Lower lobe of right lung (tissue), 2 donors: ENCODE results near the gene SPIN3. TPM values are rescaled to one million over a fixed set of nuclear protein-coding genes. Genes with fewer than 3 reads are reported as not detected.
A peak's percentile ranks its signal among the peaks of the same experiment; 100 is the strongest.

Source experiments
- ATAC-seq, 2 donors: fragments of 200-7000 bp; cut with Tn5 transposase; one replicate each; pipeline ENCODE4 v1.9.1; 2020 to 2022; ENCODE audit warnings: mild to moderate bottlenecking in 2 of 2, moderate library complexity in 2 of 2
- DNase-seq: peaks from one replicate; pipeline ENCODE4 v3.0.0-alpha.2; 2020
- H3K27ac ChIP-seq: fragments of 200-600 bp; one replicate; pipeline ENCODE4 v1.8.0; 2022
- H3K27me3 ChIP-seq: fragments of 200-600 bp; one replicate; pipeline ENCODE4 v1.8.0; 2022; ENCODE audit warnings: low read depth
- H3K36me3 ChIP-seq: fragments of 200-600 bp; one replicate; pipeline ENCODE4 v1.8.0; 2022; ENCODE audit warnings: mild to moderate bottlenecking
- H3K4me1 ChIP-seq: fragments of 200-600 bp; one replicate; pipeline ENCODE4 v1.8.0; 2022
- H3K4me3 ChIP-seq: fragments of 200-600 bp; one replicate; pipeline ENCODE4 v1.8.0; 2022; ENCODE audit warnings: mild to moderate bottlenecking
- H3K9me3 ChIP-seq: fragments of 200-600 bp; one replicate; pipeline ENCODE4 v1.8.0; 2022
- CTCF ChIP-seq: fragments of 200-600 bp; IDR thresholded peaks from one replicate; pipeline ENCODE4 v1.8.0; 2022; ENCODE audit warnings: antibody characterized with exemption, mild to moderate bottlenecking
- intact Hi-C: fragments of 100-400 bp; cut with DNase I; formaldehyde crosslinking; loops from one replicate; pipeline ENCODE4 v1.11.0; 2022
- total RNA-seq: library from RNA; stranded (reverse); fragmentation: NEBNext Ultra II Directional; extraction: Animal tissue kit (Norgen Biotek cat#: 25700); gene quantifications from one replicate; pipeline ENCODE4 v1.2.1, GENCODE V29; 2021
- donor health status: DM: no; HTN: yes; CAD: no; lungs with severe emphysema.

The SPIN3 gene
- total RNA-seq, 1 donor from 2014 or later = 12.2 TPM

- DNase-seq (no peak), ATAC-seq (no peak)
- intact Hi-C loops = no loop called here
- H3K4me1 ChIP-seq = no peaks in the 10 kb centered on the region
- no peak overlapping the region for H3K27ac ChIP-seq
- no peaks in the 10 kb centered on the region for H3K9me3 ChIP-seq
- H3K36me3 ChIP-seq = peaks cover 19% of the 10 kb centered on the region
- H3K27me3 ChIP-seq = no peaks in the 10 kb centered on the region
- no peak for TF ChIP-seq CTCF
- H3K4me3 ChIP-seq = no peak overlapping the region
Measured at GRCh38 chrX:56986138-56986537, 9.2 kb downstream of the SPIN3 start.

DNA sequence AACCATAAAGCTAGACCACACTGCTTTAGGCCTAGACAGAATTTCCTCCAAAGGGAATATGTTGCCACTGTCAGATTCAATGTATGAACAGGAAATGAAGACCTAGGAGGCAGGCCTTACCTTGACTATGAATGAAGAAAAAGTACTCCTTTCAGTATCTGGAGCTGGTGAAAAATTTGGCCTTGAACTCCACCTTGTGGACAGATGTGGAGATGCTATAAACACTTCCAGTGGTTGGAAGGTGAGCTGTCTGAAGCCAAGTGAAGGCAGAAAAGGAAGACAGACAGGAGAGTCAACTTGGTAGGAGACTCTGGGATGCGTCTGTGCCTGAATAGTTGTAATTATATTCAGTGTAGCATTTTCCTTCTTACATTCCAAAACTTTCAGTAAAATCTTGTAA lies 17.2 kb downstream of the SPIN3 start:
- intact Hi-C loops = no loop called here
- ATAC-seq = peak in 1 of 2 donors; percentile 73
- H3K9me3 ChIP-seq = no peaks in the 10 kb centered on the region
- TF ChIP-seq CTCF = peak; percentile 56
- H3K27me3 ChIP-seq = no peaks in the 10 kb centered on the region
- no peaks in the 10 kb centered on the region for H3K4me1 ChIP-seq
- H3K4me3 ChIP-seq = no peak overlapping the region
- H3K36me3 ChIP-seq = peaks cover 24% of the 10 kb centered on the region
- DNase-seq = no peak
- H3K27ac ChIP-seq = no peak overlapping the region

- intact Hi-C loops = no loop called here
- H3K27ac ChIP-seq = no peak overlapping the region
Measured at GRCh38 chrX:56975611-56976010, 19.7 kb downstream of the SPIN3 start.

DNA sequence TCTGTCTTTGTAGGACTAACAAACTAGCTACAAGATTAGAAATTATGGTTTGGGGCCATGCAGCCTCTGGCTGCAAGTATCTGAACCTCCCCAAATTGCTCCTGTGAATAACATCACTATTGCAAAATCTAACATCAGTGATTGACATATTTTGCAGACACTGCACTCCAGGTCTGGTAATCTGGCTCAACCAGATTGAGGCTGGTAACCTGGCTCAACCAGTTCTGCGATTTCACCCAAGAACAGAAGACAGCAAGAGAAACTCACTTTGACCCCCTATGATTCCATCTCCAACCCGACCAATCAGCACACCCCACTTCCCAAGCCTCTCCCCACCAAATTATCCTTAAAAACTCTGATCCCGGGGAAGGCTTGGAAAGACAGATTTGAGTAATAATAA lies 20.9 kb downstream of the SPIN3 start:
- Histone ChIP-seq H3K9me3 (no peaks in the 10 kb centered on the region), H3K4me1 (no peaks in the 10 kb centered on the region), H3K4me3 (no peak overlapping the region), H3K27me3 (no peaks in the 10 kb centered on the region), H3K36me3 (peaks cover 16% of the 10 kb centered on the region), H3K27ac (no peak overlapping the region)
- DNase-seq (no peak), ATAC-seq (no peak)
- no peak for TF ChIP-seq CTCF
- intact Hi-C loops = no loop called here

More at GRCh38 chrX:56975611-56976010, 19.7 kb downstream of the SPIN3 start:
- H3K36me3 ChIP-seq = peaks cover 16% of the 10 kb centered on the region
- TF ChIP-seq CTCF = no peak
- no peaks in the 10 kb centered on the region for H3K9me3 ChIP-seq
- ATAC-seq (no peak), DNase-seq (no peak)
- no peak overlapping the region for H3K4me3 ChIP-seq
- H3K4me1 ChIP-seq = no peaks in the 10 kb centered on the region
- no peaks in the 10 kb centered on the region for H3K27me3 ChIP-seq

DNA sequence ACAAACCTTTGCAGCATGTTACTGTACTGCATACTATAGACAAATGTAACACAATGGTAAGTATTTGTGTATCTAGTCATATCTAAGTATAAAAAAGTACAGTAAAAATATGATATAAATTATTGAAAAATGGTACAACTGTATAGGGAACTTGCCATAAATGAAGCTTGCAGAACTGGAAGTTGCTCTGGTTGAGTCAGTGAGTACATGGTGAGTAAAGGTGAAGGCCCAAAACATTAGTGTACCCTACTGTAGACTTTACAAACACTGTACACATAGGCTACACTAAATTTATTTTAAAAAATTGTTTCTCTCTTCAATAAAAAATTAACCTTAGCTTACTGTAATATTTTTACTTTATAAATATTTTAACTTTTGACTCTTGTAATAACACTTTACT lies 25.8 kb downstream of the SPIN3 start:
- Histone ChIP-seq H3K9me3 (no peaks in the 10 kb centered on the region), H3K4me1 (no peaks in the 10 kb centered on the region), H3K27ac (no peak overlapping the region), H3K36me3 (peaks cover 3% of the 10 kb centered on the region), H3K27me3 (no peaks in the 10 kb centered on the region), H3K4me3 (no peak overlapping the region)
- intact Hi-C loops = no loop called here
- DNase-seq = no peak
- ATAC-seq = no peak
- no peak for TF ChIP-seq CTCF

DNA sequence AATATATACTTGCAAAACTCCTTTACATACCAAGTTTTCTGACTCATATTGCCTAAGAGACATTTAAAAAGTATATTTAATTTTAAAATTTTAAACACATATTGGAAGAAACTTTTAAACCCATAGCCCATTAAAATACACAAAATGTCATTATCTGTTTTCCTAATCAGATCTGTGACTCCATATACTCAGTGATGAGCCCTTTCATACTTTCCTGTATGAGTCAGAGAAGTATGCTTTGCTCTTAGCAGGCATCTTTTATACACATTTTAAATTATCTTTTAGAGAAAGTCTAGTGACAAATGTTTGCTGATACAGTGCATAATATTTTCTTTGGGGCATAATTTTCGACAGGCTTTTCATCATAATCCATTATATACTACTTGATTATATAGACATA lies 26.4 kb downstream of the SPIN3 start:
- H3K36me3 ChIP-seq = peaks cover 3% of the 10 kb centered on the region
- no peak overlapping the region for H3K27ac ChIP-seq
- DNase-seq = no peak
- H3K4me3 ChIP-seq = no peak overlapping the region
- no peaks in the 10 kb centered on the region for H3K9me3 ChIP-seq
- H3K4me1 ChIP-seq = no peaks in the 10 kb centered on the region
- no peak for ATAC-seq
- no peaks in the 10 kb centered on the region for H3K27me3 ChIP-seq
- intact Hi-C loops = no loop called here
- no peak for TF ChIP-seq CTCF
